PFSK-1 (cell line): ENCODE data around the gene ATXN2.

Experiments used
- FOXP2 ChIP-seq: optimal IDR thresholded peaks from 2 replicates; pipeline ENCODE3; 2011; ENCODE audit warnings: borderline replicate concordance, control low read depth, inconsistent platforms; ENCODE audit not compliant: insufficient read depth; ENCODE audit errors: extremely low read length, extremely low read depth
- POLR2AphosphoS5 ChIP-seq: IDR thresholded peaks from 2 replicates; pipeline ENCODE4 v1.6.1; 2012; ENCODE audit warnings: low read depth, mild to moderate bottlenecking, control low read depth, low read length, moderate library complexity
- REST ChIP-seq, 2 experiments: IDR thresholded peaks; 2 replicates each; pipeline versions ENCODE4 v1.6.1 to v1.8.0; 2011 to 2012; ENCODE audit warnings: low read depth in 2 of 2, low read length in 2 of 2, control low read depth in 1 of 2, inconsistent platforms in 1 of 2, mild to moderate bottlenecking in 1 of 2, moderate library complexity in 1 of 2; ENCODE audit not compliant: insufficient read depth in 1 of 2
- SIN3A ChIP-seq: IDR thresholded peaks from 2 replicates; pipeline ENCODE4 v1.6.1; 2012; ENCODE audit warnings: mild to moderate bottlenecking, low read length, moderate library complexity, borderline replicate concordance; ENCODE audit not compliant: insufficient read depth
- TAF1 ChIP-seq: IDR thresholded peaks from 2 replicates; pipeline ENCODE4 v1.6.1; 2012; ENCODE audit warnings: low read length, control low read depth, borderline replicate concordance; ENCODE audit not compliant: insufficient read depth

Gene ATXN2

DNA sequence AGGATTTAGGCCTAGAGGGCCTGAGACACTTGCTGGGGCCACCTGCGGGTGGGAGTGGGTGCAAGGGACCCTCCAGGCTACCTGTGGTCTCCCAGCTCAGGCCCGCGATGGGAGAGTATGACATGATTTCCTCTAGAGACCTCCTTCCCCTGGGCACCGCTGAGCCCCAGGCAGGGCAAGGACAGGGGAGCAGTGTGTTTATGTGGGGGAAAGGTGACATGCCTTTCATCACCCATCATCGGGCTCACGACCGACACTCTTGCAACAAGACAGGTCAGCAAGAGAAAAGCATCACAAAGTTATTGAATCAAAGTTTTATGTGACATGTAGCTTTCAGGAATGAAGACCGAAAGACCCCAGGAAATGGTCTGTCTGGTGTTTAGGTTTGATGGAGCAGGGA lies 173.5 kb downstream of the ATXN2 start:
- TF ChIP-seq SIN3A: no peak

GRCh38 chr12:111424793-111425251 lies 174.3 kb downstream of the ATXN2 start:
- TF ChIP-seq FOXP2 (no peak), TAF1 (no peak), REST (IDR thresholded peaks at IDR 0.05; ENCODE audit: insufficient read depth in 1 of 2, low read depth in 2 of 2, low read length in 2 of 2) (no peak), POLR2AphosphoS5 (no peak), SIN3A (no peak)

DNA sequence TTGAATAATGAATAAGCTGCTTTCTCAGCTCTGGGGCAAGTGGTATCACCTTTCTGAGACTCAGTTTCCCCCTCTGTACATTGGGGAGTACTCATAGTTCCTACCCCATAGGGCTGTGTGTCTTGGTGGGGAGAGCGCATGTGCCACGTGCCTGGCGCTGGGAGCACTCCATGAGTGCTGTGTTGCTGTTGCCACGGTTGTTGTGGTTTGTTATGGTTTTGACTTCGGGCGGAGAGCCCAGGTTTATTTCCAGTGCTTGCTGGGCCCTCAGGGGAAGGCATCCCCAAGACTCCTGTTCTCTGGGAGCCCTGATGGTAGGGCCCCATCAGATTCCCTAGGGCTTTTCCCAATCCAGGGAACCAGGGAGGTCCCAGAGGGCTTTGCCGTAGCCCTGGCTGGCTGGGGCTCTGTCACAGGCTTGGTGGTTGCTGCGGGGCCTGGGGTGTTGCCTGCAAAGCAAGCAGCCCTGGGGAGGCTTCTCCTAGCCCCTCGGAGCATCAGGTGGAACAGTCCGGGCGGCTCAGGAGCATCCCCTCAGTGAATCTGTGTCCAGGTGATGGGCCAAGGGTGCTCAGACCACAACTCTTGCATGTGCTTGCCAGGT lies 174.8 kb downstream of the ATXN2 start:
- TF ChIP-seq SIN3A (no peak), POLR2AphosphoS5 (no peak), TAF1 (no peak), REST (IDR thresholded peaks at IDR 0.05; ENCODE audit: insufficient read depth in 1 of 2, low read depth in 2 of 2, low read length in 2 of 2) (no peak), FOXP2 (no peak)

DNA sequence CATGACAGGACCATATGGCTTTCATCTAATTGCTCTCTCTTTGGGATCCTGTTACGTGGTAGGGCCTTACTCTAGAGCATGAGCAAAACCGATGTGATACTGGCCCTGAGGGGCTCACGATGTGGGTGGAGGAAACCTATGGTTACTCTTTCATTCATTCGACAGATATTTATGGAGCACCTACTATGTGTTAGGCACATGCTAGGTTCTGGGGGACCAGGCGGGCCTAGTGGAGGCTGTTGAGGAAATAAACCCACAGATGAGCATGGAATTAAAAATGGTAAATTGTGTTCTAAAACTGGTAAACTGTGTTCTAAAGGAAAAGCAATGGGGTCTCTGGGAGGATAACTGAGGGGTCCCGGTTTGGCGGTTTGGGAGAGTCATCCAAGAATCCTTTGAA lies 178.6 kb downstream of the ATXN2 start:
- TF ChIP-seq POLR2AphosphoS5 (no peak), SIN3A (no peak), TAF1 (no peak), FOXP2 (no peak), REST (IDR thresholded peaks at IDR 0.05; ENCODE audit: insufficient read depth in 1 of 2, low read depth in 2 of 2, low read length in 2 of 2) (no peak)

- TF ChIP-seq TAF1: no peak
- no peak for TF ChIP-seq POLR2AphosphoS5
Measured at GRCh38 chr12:111419784-111420183, 179.3 kb downstream of the ATXN2 start.

DNA sequence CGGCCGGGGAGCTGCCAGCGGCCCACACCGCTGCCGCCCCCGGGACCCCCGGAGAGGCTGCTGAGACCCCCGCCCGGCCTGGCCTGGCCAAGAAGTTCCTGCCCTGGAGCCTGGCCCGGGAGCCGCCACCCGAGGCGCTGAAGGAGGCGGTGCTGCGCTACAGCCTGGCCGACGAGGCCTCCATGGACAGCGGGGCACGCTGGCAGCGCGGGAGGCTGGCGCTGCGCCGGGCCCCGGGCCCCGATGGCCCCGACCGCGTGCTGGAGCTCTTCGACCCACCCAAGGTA lies 180.6 kb downstream of the ATXN2 start:
- TF ChIP-seq FOXP2: no peak
- no peak for TF ChIP-seq POLR2AphosphoS5
- no peak for TF ChIP-seq TAF1
- TF ChIP-seq REST (IDR thresholded peaks at IDR 0.05; ENCODE audit: insufficient read depth in 1 of 2, low read depth in 2 of 2, low read length in 2 of 2): no peak
- no peak for TF ChIP-seq SIN3A
